Fibroblast of villous mesenchyme (primary cell): Measurements from ENCODE around the gene SPAG17. TPM values are rescaled to one million over a fixed set of nuclear protein-coding genes. Genes with fewer than 3 reads are reported as not detected.

Source experiments
- DNase-seq: peaks from one replicate; pipeline ENCODE4 v3.0.0-alpha.2; 2010; ENCODE audit warnings: low read depth
- H3K4me3 ChIP-seq: 2 replicates; pipeline ENCODE4 v1.5.1; 2011; ENCODE audit warnings: low read depth, mild to moderate bottlenecking, low read length
- total RNA-seq: library from RNA; depleted of rRNA; stranded (reverse); fragments of >200 nt; gene quantifications from 2 replicates; pipeline ENCODE4 v1.2.3, GENCODE V29; 2012
- TF ChIP-seq, protein P1 (sequence below): IDR thresholded peaks from 2 replicates; pipeline ENCODE4 v1.5.1; 2012; ENCODE audit warnings: low read depth, mild to moderate bottlenecking, low read length; ENCODE audit not compliant: insufficient read depth

The SPAG17 gene
- total RNA-seq, 1 donor = not detected

DNA sequence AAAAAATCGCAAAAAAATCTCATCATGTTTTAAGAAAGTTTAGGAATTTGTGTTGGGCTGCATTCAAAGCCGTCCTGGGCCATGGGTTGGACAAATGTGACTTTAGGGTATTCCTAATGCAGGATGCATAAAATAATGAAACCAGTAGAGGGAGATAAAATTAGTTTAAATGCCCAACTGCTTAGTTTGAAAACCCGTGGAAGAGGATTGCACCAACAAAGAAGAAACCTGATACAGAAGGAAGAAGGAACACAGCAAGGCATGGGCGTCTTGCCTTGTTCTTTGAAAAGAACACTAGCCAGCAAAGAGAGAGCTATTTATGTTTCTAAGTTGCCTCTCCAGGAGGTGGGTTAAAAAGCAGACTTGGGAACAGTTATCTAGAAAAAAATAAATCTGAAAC, 217.6 kb downstream of the SPAG17 start:
- no peak overlapping the region for H3K4me3 ChIP-seq
- DNase-seq = peak; percentile 43
- TF ChIP-seq, protein P1, sequence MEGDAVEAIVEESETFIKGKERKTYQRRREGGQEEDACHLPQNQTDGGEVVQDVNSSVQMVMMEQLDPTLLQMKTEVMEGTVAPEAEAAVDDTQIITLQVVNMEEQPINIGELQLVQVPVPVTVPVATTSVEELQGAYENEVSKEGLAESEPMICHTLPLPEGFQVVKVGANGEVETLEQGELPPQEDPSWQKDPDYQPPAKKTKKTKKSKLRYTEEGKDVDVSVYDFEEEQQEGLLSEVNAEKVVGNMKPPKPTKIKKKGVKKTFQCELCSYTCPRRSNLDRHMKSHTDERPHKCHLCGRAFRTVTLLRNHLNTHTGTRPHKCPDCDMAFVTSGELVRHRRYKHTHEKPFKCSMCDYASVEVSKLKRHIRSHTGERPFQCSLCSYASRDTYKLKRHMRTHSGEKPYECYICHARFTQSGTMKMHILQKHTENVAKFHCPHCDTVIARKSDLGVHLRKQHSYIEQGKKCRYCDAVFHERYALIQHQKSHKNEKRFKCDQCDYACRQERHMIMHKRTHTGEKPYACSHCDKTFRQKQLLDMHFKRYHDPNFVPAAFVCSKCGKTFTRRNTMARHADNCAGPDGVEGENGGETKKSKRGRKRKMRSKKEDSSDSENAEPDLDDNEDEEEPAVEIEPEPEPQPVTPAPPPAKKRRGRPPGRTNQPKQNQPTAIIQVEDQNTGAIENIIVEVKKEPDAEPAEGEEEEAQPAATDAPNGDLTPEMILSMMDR = peak; percentile 34

DNA sequence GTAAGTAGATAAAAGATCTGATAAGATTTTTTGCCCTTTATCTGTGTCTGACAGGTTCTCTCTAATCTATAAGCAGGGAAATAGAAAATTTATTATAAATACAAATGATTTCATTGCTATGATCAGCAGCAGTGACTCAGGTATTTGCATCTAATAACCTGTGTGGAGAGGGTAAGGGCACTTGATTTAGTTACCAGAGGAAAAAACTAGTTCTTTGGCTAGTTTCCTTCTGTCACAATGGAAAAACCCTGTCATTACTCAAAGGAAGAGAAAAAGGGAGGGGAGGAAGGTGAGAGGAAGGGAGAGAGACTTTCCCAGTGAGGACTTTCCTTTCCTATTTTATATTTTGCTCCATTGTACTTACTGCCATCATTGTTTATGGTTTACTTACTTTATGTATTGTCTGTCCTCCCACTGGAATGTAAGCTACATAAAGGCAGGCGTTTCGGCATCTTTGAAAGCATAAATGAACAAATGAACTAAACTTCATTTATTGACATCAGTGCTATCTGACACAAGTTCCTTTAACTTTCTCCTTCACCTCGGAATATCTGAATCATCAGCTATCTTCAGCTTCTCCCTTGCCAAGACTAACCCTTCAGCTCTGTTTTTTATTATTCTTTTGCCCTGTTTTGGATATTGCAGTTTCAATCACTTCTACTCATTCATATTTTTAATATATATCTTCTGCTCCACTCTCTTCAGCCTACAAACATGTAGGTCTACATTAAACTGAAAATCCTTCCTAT, 220.6 kb downstream of the SPAG17 start:
- DNase-seq = no peak
- TF ChIP-seq, protein P1 = no peak
- H3K4me3 ChIP-seq = no peak overlapping the region

DNA sequence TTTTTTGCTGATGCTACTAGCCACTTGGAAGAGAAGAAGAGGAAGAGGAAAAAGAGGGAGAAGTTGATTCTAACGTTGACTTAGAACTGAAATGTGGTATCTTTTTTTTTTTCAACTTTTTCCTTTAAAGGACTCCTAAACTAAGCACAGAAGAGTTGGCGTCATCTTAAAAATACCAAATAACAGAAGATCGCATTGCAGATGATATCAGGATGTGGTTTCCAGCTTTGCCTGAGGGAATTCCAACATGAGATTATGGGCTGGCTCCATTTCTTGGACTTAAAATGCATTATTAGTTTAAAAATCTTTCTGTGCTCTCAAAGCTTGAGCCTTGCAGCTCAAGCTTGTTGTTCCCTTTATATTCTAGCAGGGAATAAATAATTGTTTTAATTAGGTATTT, 225.7 kb downstream of the SPAG17 start:
- TF ChIP-seq, protein P1 = no peak
- H3K4me3 ChIP-seq = no peak overlapping the region
- peak; percentile 48 for DNase-seq

- TF ChIP-seq, protein P1 = no peak
- no peak for DNase-seq
- no peak overlapping the region for H3K4me3 ChIP-seq
These were observed 232.6 kb downstream of the SPAG17 start for GRCh38 chr1:117952386-117952785.

DNA sequence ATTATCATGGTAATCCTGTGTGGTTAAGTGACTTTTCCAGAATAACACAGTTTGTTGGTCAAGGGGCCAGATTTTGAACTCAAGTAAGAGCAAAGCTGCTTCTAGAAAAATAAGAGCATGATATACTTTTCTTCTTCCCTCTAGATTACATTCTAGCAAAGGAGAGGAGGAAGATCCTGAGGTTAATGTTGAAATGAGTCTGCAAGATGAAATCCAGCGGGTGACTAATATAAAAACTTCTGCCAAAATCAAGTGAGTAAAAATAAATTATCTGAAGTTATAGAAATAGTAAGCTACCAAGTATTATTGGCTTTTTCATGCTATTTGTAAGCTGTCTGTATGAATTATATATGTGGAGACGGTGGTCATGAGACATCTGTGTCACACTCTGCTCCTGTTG, 242.7 kb downstream of the SPAG17 start:
- TF ChIP-seq, protein P1 = no peak
- H3K4me3 ChIP-seq = no peak overlapping the region
- no peak for DNase-seq

DNA sequence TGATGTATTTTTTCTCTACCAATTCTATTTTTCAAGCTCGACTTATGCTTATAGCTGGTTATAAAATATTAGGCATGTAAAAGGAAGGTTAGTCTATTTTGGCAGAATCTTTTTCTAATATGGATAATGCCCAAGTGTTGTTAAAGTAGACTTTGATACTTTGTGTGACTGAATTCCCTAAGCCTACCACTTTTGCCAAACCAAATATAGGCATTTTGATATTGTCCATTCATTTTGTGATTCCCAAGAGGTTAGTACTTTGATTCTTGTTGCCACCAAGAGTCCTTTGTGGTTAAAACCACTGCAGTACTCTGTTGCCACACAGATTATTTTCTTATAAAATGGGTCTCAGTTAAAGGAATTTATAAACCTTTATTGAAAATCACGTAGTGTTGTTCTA, 251.3 kb downstream of the SPAG17 start:
- no peak for DNase-seq
- TF ChIP-seq, protein P1 = no peak

GRCh38 chr1:117932576-117932975, 252.5 kb downstream of the SPAG17 start:
- no peak for DNase-seq

More for the DNA sequence above, 251.3 kb downstream of the SPAG17 start:
- no peak overlapping the region for H3K4me3 ChIP-seq

More at GRCh38 chr1:117932576-117932975, 252.5 kb downstream of the SPAG17 start:
- no peak overlapping the region for H3K4me3 ChIP-seq
- TF ChIP-seq, protein P1 = no peak
